GM12878 (cell line): Measurements from ENCODE around the gene TENT4B. TPM values are rescaled to one million over a fixed set of nuclear protein-coding genes. Genes with fewer than 3 reads are reported as not detected.

Source experiments
- ATF7 ChIP-seq: fragments of 450-650 bp; IDR thresholded peaks from 2 replicates; pipeline ENCODE4 v1.6.1; 2016; ENCODE audit warnings: low read depth, mild to moderate bottlenecking
- BCL11A ChIP-seq: IDR thresholded peaks from 2 replicates; pipeline ENCODE4 v1.6.1; 2011; ENCODE audit warnings: low read depth, low read length
- CBX3 ChIP-seq: fragments of 200-600 bp; sonication (generic); IDR thresholded peaks from 2 replicates; pipeline ENCODE4 v1.6.1; 2016; ENCODE audit warnings: low read depth, borderline replicate concordance
- CEBPB ChIP-seq, 2 experiments: fragments of 150-350 bp in 1 of 2; IDR thresholded peaks; 2 replicates each; pipeline ENCODE4 v1.6.1; 2012 to 2014; ENCODE audit warnings: low read depth in 2 of 2, low read length in 2 of 2, borderline replicate concordance in 1 of 2, inconsistent platforms in 1 of 2
- E2F8 ChIP-seq: fragments of 450-650 bp; IDR thresholded peaks from 2 replicates; pipeline ENCODE4 v1.6.1; 2018; ENCODE audit warnings: mild to moderate bottlenecking, low read depth, moderate library complexity; ENCODE audit not compliant: partially characterized antibody
- HDAC2 ChIP-seq: fragments of 200-600 bp; sonication (generic); IDR thresholded peaks from 2 replicates; pipeline ENCODE4 v1.6.1; 2017
- KLF5 ChIP-seq: fragments of 450-650 bp; IDR thresholded peaks from 2 replicates; pipeline ENCODE4 v1.6.1; 2014; ENCODE audit warnings: mild to moderate bottlenecking; ENCODE audit not compliant: partially characterized antibody
- MTA2 ChIP-seq: fragments of 450-650 bp; IDR thresholded peaks from 2 replicates; pipeline ENCODE4 v1.6.1; 2016; ENCODE audit warnings: low read depth, mild to moderate bottlenecking, moderate library complexity
- MYB ChIP-seq: fragments of 150-350 bp; IDR thresholded peaks from 2 replicates; pipeline ENCODE4 v1.6.1; 2014; ENCODE audit warnings: mild to moderate bottlenecking, low read depth, low read length, borderline replicate concordance
- NFYB ChIP-seq: IDR thresholded peaks from 2 replicates; pipeline ENCODE4 v1.6.1; 2011; ENCODE audit warnings: low read depth, mild to moderate bottlenecking, low read length, improper control_type of control experiment, moderate library complexity; ENCODE audit not compliant: insufficient read depth
- NR2C1 ChIP-seq: fragments of 450-650 bp; IDR thresholded peaks from 2 replicates; pipeline ENCODE4 v1.6.1; 2017; ENCODE audit warnings: antibody characterized with exemption, mild to moderate bottlenecking, moderate library complexity
- RELA ChIP-seq: fragments of 450-650 bp; IDR thresholded peaks from 2 replicates; pipeline ENCODE4 v1.8.0; 2014; ENCODE audit warnings: borderline replicate concordance; ENCODE audit not compliant: partially characterized antibody
- SMAD1 ChIP-seq: fragments of 450-650 bp; IDR thresholded peaks from 2 replicates; pipeline ENCODE4 v1.6.1; 2018; ENCODE audit warnings: mild to moderate bottlenecking, low read depth; ENCODE audit not compliant: partially characterized antibody
- SMAD5 ChIP-seq: IDR thresholded peaks from 2 replicates; pipeline ENCODE4 v1.6.1; 2016; ENCODE audit warnings: antibody characterized with exemption, low read depth
- SREBF1 ChIP-seq: IDR thresholded peaks from 2 replicates; pipeline ENCODE4 v1.6.1; 2012; ENCODE audit warnings: mild to moderate bottlenecking, low read length
- ZNF384 ChIP-seq: IDR thresholded peaks from 2 replicates; pipeline ENCODE4 v1.6.1; 2012; ENCODE audit warnings: low read depth, mild to moderate bottlenecking, low read length, improper control_type of control experiment, borderline replicate concordance
- ZSCAN29 ChIP-seq: fragments of 450-650 bp; IDR thresholded peaks from 2 replicates; pipeline ENCODE4 v1.6.1; 2017; ENCODE audit warnings: mild to moderate bottlenecking, moderate library complexity
- polyA plus RNA-seq, 11 experiments: library from polyadenylated mRNA; depleted of rRNA in 4 of 11; unstranded in 6 of 11; stranded (reverse) in 5 of 11; fragments of >200 nt; fragmentation: Nextera tagmentation in 4 of 11; fragmentation: Illumina TruSeq in 1 of 11; extraction: Ambion mirVana in 4 of 11; extraction: Trizol in 1 of 11; gene quantifications; 1 replicate in 1 of 11; 2 replicates in 10 of 11; pipeline versions ENCODE4 v1.2.1 to v1.2.3, GENCODE V29; 2011 to 2016; ENCODE audit warnings: inconsistent platforms in 2 of 11, missing spikeins in 2 of 11, low read depth in 1 of 11
- total RNA-seq, 4 experiments: library from RNA; depleted of rRNA in 3 of 4; stranded (reverse); fragments of >200 nt in 3 of 4; fragmentation: Illumina TruSeq in 1 of 4; extraction: Trizol in 1 of 4; gene quantifications; 2 replicates each; pipeline versions ENCODE4 v1.2.1 to v1.2.3, GENCODE V29; 2013 to 2021
- TF ChIP-seq, protein P1 (sequence below): fragments of 450-650 bp; IDR thresholded peaks from 2 replicates; pipeline ENCODE4 v1.6.1; 2016; ENCODE audit warnings: mild to moderate bottlenecking
- TF ChIP-seq, protein P2 (sequence below): IDR thresholded peaks from 2 replicates; pipeline ENCODE4 v1.6.1; 2012; ENCODE audit warnings: mild to moderate bottlenecking, low read depth, low read length
- TF ChIP-seq, protein P3 (sequence below): fragments of 450-650 bp; IDR thresholded peaks from 2 replicates; pipeline ENCODE4 v1.6.1; 2018; ENCODE audit warnings: borderline replicate concordance, mild to moderate bottlenecking; ENCODE audit not compliant: partially characterized antibody

The TENT4B gene
- total and polyA plus RNA-seq, 10 of the 15 experiments (the other 5 are each of a cell fraction or from before 2014, with no cell fraction given) = 4.4 to 16.7 (median 10.8) TPM

DNA sequence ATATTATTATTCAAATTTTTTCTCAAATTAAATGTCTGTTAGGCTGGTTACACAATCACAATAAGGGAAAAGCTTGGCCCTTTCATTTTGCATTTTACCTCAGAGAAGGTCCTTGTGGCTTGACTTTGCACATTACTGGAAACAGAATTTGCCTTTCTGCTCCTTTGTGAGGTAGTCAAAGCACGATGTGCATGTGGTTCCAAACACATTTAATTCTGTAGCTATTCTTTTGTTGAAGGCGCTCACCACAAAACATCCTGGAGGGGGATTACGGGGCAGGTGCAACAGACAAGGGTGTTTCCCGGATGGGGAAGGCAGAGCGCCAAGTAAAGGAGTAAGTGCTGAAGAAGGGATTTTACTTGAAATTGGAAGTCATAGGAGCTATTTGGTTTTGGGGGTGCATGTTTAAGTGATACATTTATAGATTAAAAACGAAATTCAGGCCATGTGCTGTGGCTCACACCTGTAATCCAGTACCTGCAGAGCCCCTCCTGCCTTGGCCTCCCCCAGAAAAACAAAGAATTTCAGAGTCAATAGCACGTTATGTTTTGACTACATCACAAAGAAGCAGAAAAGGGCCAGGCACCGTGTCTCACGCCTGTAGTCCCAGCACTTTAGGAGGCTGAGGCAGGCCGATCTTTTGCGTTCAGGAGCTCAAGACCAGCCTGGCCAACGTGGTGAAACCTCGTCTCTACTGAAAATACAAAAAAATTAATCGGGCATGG is 31.2 kb upstream of the TENT4B start (continued):
- TF ChIP-seq RELA (no peak), KLF5 (no peak), SMAD5 (no peak), ATF7 (peak; percentile 63; the same call in 1 of the 2 replicates), BCL11A (peak; percentile 64; the same call in 1 of the 2 replicates), MTA2 (peak; percentile 80), NR2C1 (no peak), MYB (0 out of 2 replicates have a peak, but pooled peaks have one; percentile 54), CEBPB (IDR thresholded peaks at IDR 0.05; ENCODE audit: borderline replicate concordance in 1 of 2, low read depth in 2 of 2, low read length in 2 of 2) (no peak; a peak in 1 of 4 replicates), E2F8 (no peak), SREBF1 (no peak), HDAC2 (no peak), ZSCAN29 (no peak), SMAD1 (peak; percentile 50), NFYB (no peak), ZNF384 (no peak), CBX3 (no peak)
- TF ChIP-seq, protein P1, sequence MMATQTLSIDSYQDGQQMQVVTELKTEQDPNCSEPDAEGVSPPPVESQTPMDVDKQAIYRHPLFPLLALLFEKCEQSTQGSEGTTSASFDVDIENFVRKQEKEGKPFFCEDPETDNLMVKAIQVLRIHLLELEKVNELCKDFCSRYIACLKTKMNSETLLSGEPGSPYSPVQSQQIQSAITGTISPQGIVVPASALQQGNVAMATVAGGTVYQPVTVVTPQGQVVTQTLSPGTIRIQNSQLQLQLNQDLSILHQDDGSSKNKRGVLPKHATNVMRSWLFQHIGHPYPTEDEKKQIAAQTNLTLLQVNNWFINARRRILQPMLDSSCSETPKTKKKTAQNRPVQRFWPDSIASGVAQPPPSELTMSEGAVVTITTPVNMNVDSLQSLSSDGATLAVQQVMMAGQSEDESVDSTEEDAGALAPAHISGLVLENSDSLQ = no peak
- TF ChIP-seq, protein P2, sequence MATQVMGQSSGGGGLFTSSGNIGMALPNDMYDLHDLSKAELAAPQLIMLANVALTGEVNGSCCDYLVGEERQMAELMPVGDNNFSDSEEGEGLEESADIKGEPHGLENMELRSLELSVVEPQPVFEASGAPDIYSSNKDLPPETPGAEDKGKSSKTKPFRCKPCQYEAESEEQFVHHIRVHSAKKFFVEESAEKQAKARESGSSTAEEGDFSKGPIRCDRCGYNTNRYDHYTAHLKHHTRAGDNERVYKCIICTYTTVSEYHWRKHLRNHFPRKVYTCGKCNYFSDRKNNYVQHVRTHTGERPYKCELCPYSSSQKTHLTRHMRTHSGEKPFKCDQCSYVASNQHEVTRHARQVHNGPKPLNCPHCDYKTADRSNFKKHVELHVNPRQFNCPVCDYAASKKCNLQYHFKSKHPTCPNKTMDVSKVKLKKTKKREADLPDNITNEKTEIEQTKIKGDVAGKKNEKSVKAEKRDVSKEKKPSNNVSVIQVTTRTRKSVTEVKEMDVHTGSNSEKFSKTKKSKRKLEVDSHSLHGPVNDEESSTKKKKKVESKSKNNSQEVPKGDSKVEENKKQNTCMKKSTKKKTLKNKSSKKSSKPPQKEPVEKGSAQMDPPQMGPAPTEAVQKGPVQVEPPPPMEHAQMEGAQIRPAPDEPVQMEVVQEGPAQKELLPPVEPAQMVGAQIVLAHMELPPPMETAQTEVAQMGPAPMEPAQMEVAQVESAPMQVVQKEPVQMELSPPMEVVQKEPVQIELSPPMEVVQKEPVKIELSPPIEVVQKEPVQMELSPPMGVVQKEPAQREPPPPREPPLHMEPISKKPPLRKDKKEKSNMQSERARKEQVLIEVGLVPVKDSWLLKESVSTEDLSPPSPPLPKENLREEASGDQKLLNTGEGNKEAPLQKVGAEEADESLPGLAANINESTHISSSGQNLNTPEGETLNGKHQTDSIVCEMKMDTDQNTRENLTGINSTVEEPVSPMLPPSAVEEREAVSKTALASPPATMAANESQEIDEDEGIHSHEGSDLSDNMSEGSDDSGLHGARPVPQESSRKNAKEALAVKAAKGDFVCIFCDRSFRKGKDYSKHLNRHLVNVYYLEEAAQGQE = no peak
- TF ChIP-seq, protein P3, sequence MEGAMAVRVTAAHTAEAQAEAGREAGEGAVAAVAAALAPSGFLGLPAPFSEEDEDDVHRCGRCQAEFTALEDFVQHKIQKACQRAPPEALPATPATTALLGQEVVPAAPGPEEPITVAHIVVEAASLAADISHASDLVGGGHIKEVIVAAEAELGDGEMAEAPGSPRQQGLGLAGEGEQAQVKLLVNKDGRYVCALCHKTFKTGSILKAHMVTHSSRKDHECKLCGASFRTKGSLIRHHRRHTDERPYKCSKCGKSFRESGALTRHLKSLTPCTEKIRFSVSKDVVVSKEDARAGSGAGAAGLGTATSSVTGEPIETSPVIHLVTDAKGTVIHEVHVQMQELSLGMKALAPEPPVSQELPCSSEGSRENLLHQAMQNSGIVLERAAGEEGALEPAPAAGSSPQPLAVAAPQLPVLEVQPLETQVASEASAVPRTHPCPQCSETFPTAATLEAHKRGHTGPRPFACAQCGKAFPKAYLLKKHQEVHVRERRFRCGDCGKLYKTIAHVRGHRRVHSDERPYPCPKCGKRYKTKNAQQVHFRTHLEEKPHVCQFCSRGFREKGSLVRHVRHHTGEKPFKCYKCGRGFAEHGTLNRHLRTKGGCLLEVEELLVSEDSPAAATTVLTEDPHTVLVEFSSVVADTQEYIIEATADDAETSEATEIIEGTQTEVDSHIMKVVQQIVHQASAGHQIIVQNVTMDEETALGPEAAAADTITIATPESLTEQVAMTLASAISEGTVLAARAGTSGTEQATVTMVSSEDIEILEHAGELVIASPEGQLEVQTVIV = no peak
